GM19023 (cell line): Measurements from ENCODE around the gene TMBIM1.

ENCODE experiments used
- ATAC-seq: cut with Tn5 transposase; IDR thresholded peaks from one replicate; pipeline ENCODE4 v1.9.1; 2021; ENCODE audit warnings: mild to moderate bottlenecking, moderate library complexity; ENCODE audit not compliant: unreplicated experiment

TMBIM1 gene

DNA sequence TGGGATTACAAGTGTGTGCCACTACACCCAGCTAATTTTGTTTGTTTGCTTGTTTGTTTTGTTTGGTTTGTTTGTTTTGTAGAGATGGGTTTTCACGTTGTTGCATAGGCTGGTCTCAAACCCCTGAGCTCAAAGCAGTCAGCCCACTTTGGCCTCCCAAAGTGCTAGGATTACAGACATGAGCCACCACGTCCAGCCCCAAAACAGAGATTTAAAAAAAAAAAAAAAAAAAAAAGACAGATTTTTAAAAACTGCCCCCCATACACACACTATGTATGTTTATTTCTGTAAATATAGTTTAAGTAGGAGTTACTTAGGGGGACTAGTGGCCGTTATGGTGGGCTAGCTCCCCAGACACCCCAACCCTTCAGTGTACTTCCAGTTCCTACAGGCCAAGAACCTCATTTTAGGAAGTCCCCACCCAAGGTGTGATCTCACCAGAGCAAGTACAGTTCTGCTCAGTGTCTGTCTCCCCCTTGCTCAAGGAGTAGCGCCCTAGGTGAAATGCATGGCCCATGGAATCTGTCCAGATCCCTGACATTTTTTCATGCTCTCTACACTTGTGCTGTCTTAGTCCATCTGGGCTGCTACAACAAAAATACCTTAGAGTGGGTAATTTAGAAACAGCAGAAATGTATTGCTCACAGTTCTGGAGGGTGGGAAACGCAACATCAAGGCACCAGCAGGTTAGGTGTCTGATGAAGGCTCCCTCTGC, 1.6 kb upstream of the TMBIM1 start:
- no peak for ATAC-seq

- ATAC-seq: no peak
Measured at GRCh38 chr2:218291318-218292047, 820 bp downstream of the TMBIM1 start.

- ATAC-seq: peak; percentile 43
Measured at GRCh38 chr2:218290316-218291261, 1.7 kb downstream of the TMBIM1 start.

DNA sequence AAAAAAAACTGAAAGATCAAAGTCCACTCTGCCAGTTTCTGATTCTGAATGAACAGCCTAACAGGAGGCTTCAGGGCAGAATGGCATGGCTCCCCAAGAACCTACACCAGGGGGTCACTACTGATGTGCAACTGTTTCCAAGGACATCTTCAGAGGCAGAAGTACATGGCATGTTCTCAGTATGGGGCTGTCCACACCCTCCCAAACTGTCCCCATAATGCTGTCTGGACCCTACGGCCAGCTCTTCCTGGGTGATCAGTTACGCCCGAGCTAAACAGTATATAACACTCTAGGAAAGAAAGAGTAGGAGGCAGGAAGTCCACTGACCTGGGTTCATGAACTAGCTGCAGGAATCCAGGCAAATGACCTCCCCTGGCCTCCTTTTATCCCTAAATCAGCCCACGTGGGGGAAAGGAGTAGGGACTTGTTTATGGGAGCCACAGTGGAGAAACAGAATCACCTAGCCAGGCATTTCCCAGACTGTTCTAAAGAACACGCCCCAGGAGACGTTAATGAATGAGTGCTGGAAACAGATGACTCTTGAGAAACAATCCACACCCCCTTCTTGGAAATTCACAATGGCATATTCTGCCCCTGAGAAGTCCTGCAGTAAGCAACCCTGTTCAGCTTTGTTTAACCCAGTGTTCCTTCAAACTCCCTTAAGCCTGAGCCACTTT, 2.5 kb downstream of the TMBIM1 start:
- ATAC-seq: no peak

DNA sequence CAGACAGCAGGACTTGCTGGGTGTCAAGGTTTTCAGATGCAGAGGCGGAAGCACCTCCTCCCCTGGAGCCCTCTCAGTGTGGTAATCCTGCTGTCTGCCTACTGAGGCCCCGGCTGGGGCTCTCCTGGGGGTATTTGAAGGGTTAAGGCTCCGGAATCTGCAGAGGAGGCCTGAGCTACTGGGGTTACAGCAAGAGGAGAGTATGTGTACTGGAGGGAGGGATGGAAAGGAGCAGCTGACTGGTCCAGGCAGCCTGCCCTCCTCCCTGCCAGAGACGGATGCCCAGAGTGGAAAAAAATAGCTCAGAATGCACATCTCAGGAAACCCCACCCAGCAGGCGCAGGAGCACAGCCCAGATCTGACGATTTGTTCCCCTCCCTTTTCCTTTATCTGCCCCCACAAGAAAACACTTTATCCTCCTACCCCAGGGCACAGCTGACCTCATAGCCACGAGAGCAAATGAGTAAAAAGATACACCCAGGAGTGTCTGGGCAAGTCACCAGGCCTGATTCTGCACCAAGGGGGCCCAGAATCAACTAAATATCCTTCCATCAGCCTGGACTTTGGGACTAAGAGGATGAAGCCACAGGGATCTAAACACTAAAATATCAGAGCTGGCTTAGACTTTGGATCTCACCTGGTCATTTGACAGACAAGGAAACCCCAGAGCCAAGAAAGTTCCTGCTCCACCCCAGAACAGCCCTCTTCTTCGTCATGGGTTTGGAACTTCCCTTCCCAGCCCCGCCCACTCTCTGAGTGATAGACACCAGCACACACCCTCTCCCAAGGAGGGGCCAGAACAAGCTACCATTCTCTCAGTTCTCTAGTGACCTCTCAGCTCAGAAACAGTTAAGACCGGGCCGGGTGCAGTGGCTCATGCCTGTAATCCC, 5.5 kb downstream of the TMBIM1 start:
- peak; percentile 61 for ATAC-seq

DNA sequence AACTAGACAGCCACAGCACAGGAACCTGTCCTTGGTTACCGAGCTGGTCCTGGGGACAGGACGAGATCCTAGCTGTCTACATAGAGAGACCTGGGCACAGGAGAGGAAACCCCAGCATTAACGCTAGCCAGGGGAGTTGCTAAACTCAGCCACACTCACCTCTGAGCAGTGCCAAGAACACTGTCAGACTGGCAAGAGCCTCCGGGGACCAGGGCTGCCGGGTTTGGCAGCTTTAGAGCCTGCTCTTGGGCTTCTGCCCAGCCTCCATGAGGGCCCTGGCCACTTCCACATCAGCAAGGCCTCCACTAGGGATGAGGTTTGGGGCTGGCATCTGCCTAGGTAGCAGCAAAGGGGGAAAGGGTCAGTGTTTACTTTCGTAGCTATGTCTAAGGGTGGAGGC, 6.7 kb downstream of the TMBIM1 start:
- no peak for ATAC-seq

- ATAC-seq: peak; percentile 57
Measured at GRCh38 chr2:218284106-218284811, 8.0 kb downstream of the TMBIM1 start.

- no peak for ATAC-seq
Measured at GRCh38 chr2:218282173-218282991, 9.9 kb downstream of the TMBIM1 start.

GRCh38 chr2:218281449-218281848, 10.9 kb downstream of the TMBIM1 start:
- no peak for ATAC-seq

DNA sequence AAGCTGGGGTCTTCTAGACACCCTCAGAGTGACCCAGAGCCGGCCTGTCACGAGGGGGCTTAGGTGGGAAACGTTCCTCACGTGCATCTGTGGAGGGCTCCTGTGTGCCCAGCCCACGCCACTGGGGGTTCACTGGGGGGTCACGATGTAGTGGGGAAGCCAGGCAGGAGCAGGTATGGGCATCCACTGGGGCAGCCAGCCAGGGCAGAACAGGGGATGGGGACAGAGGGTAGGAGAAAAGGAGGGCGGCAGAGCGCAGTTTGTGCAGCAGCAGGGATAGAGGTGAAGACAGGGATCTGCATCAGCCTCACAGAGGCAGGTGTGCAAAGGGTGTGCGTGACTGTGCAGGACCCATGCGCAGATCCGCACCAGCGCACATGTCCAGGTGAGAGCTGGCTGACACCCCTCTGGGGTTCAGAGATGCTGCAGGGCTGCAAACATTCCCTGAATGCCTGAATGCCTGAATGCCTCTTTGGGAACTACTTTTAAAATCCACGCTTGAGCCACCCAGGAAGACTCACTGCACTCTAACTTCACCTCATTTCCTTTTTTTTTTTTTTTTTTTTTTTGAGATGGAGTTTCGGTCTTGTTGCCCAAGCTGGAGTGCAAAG, 11.9 kb downstream of the TMBIM1 start:
- no peak for ATAC-seq

DNA sequence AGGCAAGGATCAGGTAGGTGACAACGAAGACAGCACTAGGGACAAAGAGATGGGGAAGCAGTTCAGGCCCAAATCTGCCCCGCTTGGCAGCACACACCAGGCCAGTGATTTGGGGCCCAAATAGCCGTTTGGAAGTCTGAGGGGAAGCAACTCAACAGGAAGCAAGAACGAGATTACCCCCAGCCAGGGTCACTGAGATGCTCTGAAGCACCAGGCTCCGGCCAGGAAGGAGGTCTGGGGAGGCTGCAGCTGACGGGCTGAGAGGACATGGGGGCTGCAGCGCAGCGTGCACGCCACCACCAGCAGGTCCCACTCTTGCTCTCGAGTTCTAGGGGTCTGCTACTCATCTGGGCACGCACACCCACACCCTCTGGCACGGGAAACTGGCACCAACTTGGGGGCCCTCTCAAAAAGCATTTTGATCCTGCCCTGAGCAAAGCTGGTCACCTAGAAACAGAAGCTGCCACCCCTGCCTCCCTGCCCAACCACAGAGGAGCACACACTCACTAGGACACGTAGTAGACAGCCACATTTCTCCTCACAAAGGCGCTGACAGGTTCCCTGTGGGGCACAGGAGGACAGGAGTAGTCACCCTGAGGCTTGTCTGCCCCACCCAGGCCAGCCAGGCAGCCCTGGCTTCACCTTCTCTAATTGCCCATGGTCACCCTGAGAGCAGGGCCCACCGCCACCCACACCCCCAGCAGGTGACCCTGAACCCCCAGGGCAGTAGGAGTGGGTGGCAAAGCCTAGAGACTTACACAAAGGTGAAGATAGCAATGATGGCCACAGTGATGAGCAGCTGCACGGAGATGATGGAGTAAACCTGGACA, 13.6 kb downstream of the TMBIM1 start:
- no peak for ATAC-seq

GRCh38 chr2:218277921-218278320, 14.4 kb downstream of the TMBIM1 start:
- ATAC-seq: no peak

- no peak for ATAC-seq
Measured at GRCh38 chr2:218276986-218277755, 15.1 kb downstream of the TMBIM1 start.

DNA sequence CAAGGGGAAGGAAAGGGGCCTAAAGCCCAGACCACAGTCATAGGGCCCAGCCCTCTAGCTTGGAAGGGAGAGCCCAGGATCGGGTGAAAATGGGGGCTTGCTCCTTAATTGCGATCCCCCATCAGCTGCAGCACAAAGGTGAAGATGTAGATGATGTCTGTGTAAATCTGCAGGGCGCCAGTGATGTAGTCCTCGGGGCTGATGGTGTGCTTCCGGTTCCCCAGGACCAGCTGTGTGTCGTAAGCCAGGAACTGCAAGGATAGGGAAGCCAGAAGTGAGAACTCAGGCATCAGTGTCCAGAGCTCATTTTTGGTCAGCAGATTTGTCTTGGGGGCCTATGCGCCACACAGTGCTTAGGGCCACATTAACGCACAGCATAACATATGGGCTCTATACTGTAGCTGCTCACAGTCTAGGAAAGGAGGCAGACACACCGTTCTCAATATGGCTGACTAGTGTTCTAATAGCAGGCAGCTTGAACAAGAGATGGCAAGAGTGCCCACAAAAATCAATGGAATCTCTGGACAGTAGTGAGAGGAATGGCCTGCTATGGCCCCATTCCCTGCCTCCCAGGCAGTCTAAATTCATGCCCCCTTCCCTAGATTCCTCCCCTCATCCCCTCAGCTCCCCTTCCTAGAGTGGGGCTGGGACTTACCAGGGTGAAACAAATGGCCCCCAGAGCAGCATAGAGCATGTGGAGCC, 16.8 kb downstream of the TMBIM1 start:
- ATAC-seq: no peak

DNA sequence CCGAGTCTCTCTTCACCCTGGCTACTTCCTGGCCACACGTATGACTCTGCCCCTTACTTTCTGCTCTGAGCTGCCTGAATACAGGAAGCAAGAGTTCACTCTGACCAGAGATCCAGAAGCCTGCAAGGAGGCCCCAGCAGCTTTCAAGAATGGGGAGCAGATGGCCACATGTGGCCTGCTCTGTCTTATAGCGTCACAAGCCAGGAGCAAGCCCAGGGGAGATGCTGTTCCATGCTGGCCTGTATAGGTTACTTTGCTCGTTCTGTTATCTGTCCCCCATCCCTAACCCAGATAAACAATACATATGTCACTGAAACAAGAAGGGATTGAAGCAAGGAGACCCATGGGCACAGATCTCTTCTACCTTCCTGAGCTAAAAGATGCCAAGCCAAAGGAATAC, 17.7 kb downstream of the TMBIM1 start:
- no peak for ATAC-seq

- ATAC-seq: no peak
Measured at GRCh38 chr2:218273908-218274249, 18.4 kb downstream of the TMBIM1 start.
